ENCODE measurements around the gene ZBTB21. TPM values are rescaled to one million over a fixed set of nuclear protein-coding genes. Genes with fewer than 3 reads are reported as not detected.

The ZBTB21 gene
- total and polyA plus RNA-seq, 10 donors = 1.9 to 21.7 (median 14.0) TPM

DNA sequence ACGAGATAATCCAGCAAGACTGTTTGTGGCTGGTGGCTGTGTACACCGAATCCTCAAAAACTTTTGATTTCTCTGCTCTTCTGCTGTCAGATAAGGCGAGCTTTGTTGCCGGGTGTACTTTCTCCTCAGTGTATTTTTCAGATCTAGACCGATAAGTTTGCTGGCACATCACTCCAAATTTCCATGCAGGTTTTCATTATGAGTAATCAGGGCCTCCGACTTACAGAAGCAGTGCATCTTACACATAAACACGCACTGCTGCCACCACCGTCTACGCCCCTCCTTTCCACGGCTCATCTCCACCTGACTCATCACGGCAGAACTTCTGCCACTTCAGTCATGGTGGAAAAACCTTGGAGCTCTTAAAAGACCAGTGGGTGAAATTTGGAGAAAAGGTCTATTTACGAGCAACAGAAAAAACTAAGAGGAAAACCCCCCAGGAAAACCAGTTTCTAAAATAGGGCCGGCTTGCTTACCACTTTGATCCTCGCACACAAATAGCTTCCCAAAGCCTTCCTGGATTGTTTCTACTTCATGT, 7.7 kb downstream of the ZBTB21 start:
- no peak overlapping the region for H3K27ac ChIP-seq
- no peaks in the 10 kb centered on the region for H3K27me3 ChIP-seq (replicated peaks in 1 of 7)
- no peak overlapping the region for H3K4me3 ChIP-seq
- intact Hi-C loops (cut with DNase I; ENCODE audit: low total_unique reads) = loop anchor here (10.0 kb wide), 1 partner anchor 48 kb away; the partner anchor contains the start of gene C2CD2
- H3K9me3 ChIP-seq = no peaks in the 10 kb centered on the region
- peaks cover 0 to 15% (median 9%) of the 10 kb centered on the region in 6 donors for H3K4me1 ChIP-seq
- DNase-seq = no peak
- peaks cover 0 to 49% (median 4%) of the 10 kb centered on the region in 6 donors for H3K36me3 ChIP-seq
- WGBS, 5 donors = 70 to 82% (median 77%) methylated on average over 14 of the region's 14 CpGs
- TF ChIP-seq POLR2A (IDR thresholded peaks at IDR 0.05) = no peak
- TF ChIP-seq, protein P1, sequence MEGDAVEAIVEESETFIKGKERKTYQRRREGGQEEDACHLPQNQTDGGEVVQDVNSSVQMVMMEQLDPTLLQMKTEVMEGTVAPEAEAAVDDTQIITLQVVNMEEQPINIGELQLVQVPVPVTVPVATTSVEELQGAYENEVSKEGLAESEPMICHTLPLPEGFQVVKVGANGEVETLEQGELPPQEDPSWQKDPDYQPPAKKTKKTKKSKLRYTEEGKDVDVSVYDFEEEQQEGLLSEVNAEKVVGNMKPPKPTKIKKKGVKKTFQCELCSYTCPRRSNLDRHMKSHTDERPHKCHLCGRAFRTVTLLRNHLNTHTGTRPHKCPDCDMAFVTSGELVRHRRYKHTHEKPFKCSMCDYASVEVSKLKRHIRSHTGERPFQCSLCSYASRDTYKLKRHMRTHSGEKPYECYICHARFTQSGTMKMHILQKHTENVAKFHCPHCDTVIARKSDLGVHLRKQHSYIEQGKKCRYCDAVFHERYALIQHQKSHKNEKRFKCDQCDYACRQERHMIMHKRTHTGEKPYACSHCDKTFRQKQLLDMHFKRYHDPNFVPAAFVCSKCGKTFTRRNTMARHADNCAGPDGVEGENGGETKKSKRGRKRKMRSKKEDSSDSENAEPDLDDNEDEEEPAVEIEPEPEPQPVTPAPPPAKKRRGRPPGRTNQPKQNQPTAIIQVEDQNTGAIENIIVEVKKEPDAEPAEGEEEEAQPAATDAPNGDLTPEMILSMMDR (IDR thresholded peaks at IDR 0.05 in 8 of 11, conservative IDR thresholded peaks at IDR 0.05 in 3 of 11) = no peak

DNA sequence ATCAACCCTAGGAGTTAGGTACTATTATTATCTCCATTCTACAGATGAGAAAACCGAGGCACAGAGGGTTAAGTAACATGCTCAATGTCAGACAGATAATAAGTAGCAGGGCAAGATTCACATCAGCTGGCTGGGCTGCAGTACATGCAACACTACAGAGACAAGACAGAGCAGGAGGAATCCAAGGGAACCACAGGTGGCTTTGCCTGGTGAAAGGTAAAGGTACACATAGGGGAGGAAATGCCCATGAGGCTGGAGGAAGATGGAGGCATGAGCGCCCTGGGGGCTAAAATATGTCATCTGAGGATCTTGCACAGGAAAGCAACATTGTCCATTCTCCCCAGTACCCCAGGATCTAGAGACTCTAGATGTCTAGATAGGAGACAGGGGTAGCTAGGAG, 8.4 kb downstream of the ZBTB21 start:
- intact Hi-C loops (cut with DNase I; ENCODE audit: low total_unique reads) = loop anchor here (10.0 kb wide), 1 partner anchor 47 kb away; the partner anchor contains the start of gene C2CD2

DNA sequence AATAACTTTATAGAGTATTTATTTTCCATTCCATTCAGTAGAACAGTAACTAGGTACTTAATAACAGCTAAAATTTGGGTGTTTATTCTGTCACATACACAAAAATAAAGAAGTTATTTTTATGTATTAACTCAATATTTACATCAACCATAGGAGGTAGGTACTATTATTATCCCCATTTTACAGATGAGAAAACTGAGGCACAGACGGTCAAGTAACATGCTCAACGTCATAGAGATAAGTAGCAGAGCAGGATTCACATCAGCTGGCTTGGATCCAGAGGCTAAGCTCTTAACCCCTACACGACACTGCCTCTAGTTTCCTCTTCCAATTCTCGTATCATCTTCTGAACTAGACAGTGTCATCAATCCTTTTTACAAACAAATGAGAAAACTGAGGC, 9.3 kb downstream of the ZBTB21 start:
- peaks cover 0 to 65% (median 4%) of the 10 kb centered on the region in 6 donors for H3K36me3 ChIP-seq
- no peak overlapping the region for H3K27ac ChIP-seq
- TF ChIP-seq POLR2AphosphoS5 (IDR thresholded peaks at IDR 0.05) (no peak), POLR2A (IDR thresholded peaks at IDR 0.05) (no peak)
- TF ChIP-seq, protein P1 (IDR thresholded peaks at IDR 0.05 in 8 of 11, conservative IDR thresholded peaks at IDR 0.05 in 3 of 11) = no peak
- H3K4me1 ChIP-seq = peaks cover 0 to 14% (median 7%) of the 10 kb centered on the region in 6 donors
- H3K4me3 ChIP-seq = no peak overlapping the region
- WGBS, 5 donors = 80 to 89% (median 89%) methylated on average over 4 of the region's 4 CpGs
- intact Hi-C loops (cut with DNase I; ENCODE audit: low total_unique reads) = loop anchor here (10.0 kb wide), 1 partner anchor 46 kb away; the partner anchor contains the start of gene C2CD2
- peaks cover 0 to 4% (median 2%) of the 10 kb centered on the region in 8 donors for H3K9me3 ChIP-seq
- DNase-seq = no peak
- no peaks in the 10 kb centered on the region for H3K27me3 ChIP-seq (replicated peaks in 1 of 7)

More for the DNA sequence above, 8.4 kb downstream of the ZBTB21 start:
- Histone ChIP-seq H3K36me3 (peaks cover 0 to 56% (median 4%) of the 10 kb centered on the region in 6 donors), H3K27me3 (replicated peaks in 1 of 7) (no peaks in the 10 kb centered on the region), H3K9me3 (no peaks in the 10 kb centered on the region), H3K4me3 (no peak overlapping the region), H3K27ac (no peak overlapping the region), H3K4me1 (peaks cover 0 to 14% (median 7%) of the 10 kb centered on the region in 6 donors)
- no peak for DNase-seq
- WGBS, 5 donors = 76 to 91% (median 91%) methylated on average over 2 of the region's 2 CpGs
- TF ChIP-seq, protein P1 (IDR thresholded peaks at IDR 0.05 in 8 of 11, conservative IDR thresholded peaks at IDR 0.05 in 3 of 11) = no peak
- no peak for TF ChIP-seq POLR2AphosphoS5 (IDR thresholded peaks at IDR 0.05)
- no peak for TF ChIP-seq POLR2A (IDR thresholded peaks at IDR 0.05)

DNA sequence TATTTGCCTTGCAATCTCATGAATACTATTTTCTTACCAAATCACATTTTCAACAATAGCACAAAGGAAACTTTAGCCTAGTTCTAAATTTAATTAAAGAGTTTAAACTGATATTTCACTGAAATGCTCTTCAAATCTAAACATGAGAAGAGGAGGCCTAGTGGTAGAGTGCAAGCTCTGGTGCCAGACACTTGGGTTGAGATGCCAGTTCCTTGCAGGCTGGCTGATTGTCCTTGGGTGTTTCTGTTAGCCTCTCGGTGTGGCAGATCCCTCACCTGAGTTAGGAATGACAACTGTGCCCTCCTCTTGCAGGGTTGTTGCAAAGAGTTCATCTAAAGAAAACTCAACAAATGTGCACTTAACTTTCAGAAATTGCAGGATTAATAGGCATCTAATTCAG, 12.5 kb downstream of the ZBTB21 start:
- Histone ChIP-seq H3K4me3 (no peak overlapping the region), H3K27me3 (replicated peaks in 1 of 7) (no peaks in the 10 kb centered on the region), H3K9me3 (peaks cover 0 to 11% (median 10%) of the 10 kb centered on the region in 8 donors), H3K27ac (no peak overlapping the region), H3K36me3 (peaks cover 0 to 88% (median 19%) of the 10 kb centered on the region in 6 donors), H3K4me1 (peaks cover 0 to 2% (median under 1%) of the 10 kb centered on the region in 6 donors)
- WGBS, 5 donors = 95 to 100% (median 97%) methylated on average over 1 of the region's 1 CpG
- TF ChIP-seq POLR2A (IDR thresholded peaks at IDR 0.05) = no peak
- TF ChIP-seq, protein P1 (IDR thresholded peaks at IDR 0.05 in 8 of 11, conservative IDR thresholded peaks at IDR 0.05 in 3 of 11) = no peak
- TF ChIP-seq POLR2AphosphoS5 (IDR thresholded peaks at IDR 0.05) = no peak
- no peak for DNase-seq
- intact Hi-C loops (cut with DNase I; ENCODE audit: low total_unique reads) = no loop called here

All from spleen (tissue), 11 donors.